Hepatocyte (in vitro differentiated cells): ENCODE results near the gene DUS2. TPM values are rescaled to one million over a fixed set of nuclear protein-coding genes. Genes with fewer than 3 reads are reported as not detected.

ENCODE experiments used
- DNase-seq: peaks from one replicate; pipeline ENCODE4 v3.0.0-alpha.2; 2016; ENCODE audit warnings: low spot score
- H2AFZ ChIP-seq: fragments of 200-600 bp; sonication (generic); 2 replicates; pipeline ENCODE4 v1.6.0; 2016; ENCODE audit warnings: antibody characterized with exemption, mild to moderate bottlenecking
- H3K27ac ChIP-seq: fragments of 200-600 bp; sonication (generic); 2 replicates; pipeline ENCODE4 v1.5.1; 2016; ENCODE audit warnings: mild to moderate bottlenecking
- H3K27me3 ChIP-seq: fragments of 200-600 bp; sonication (generic); 2 replicates; pipeline ENCODE4 v1.6.1; 2016
- H3K36me3 ChIP-seq: fragments of 200-600 bp; sonication (generic); replicated peaks from 2 replicates; pipeline ENCODE4 v1.5.1; 2016; ENCODE audit warnings: low read depth; ENCODE audit not compliant: insufficient read depth
- H3K4me1 ChIP-seq: fragments of 200-600 bp; sonication (generic); 2 replicates; pipeline ENCODE4 v1.5.1; 2016; ENCODE audit warnings: mild to moderate bottlenecking, moderate library complexity; ENCODE audit not compliant: insufficient read depth
- H3K4me2 ChIP-seq: fragments of 200-600 bp; sonication (generic); 2 replicates; pipeline ENCODE4 v1.6.0; 2016
- H3K4me3 ChIP-seq: fragments of 200-600 bp; sonication (generic); 2 replicates; pipeline ENCODE4 v1.5.1; 2016; ENCODE audit warnings: mild to moderate bottlenecking
- H3K79me2 ChIP-seq: fragments of 200-600 bp; sonication (generic); 2 replicates; pipeline ENCODE4 v1.6.0; 2017; ENCODE audit warnings: mild to moderate bottlenecking
- H3K9me2 ChIP-seq: fragments of 200-600 bp; sonication (generic); replicated peaks from 2 replicates; pipeline ENCODE4 v1.6.0; 2017; ENCODE audit warnings: mild to moderate bottlenecking; ENCODE audit not compliant: insufficient read depth
- H3K9me3 ChIP-seq: fragments of 200-600 bp; sonication (generic); 2 replicates; pipeline ENCODE4 v1.5.1; 2016; ENCODE audit warnings: low read depth, mild to moderate bottlenecking
- H4K20me1 ChIP-seq: fragments of 200-600 bp; sonication (generic); 2 replicates; pipeline ENCODE4 v1.6.0; 2016; ENCODE audit warnings: mild to moderate bottlenecking; ENCODE audit not compliant: insufficient read depth, poor library complexity, severe bottlenecking
- EZH2 ChIP-seq: fragments of 200-600 bp; sonication (generic); IDR thresholded peaks from 2 replicates; pipeline ENCODE4 v1.6.1; 2016; ENCODE audit warnings: antibody characterized with exemption, mild to moderate bottlenecking, borderline replicate concordance
- EZH2phosphoT487 ChIP-seq: fragments of 200-600 bp; sonication (generic); IDR thresholded peaks from one replicate; pipeline ENCODE4 v1.6.1; 2018; ENCODE audit warnings: antibody characterized with exemption, mild to moderate bottlenecking, low read depth, moderate library complexity; ENCODE audit not compliant: unreplicated experiment, severe bottlenecking
- WGBS: methylation state at CpG from one replicate; pipeline ENCODE4 v1.1.6; 2016; ENCODE audit warnings: low lambda C conversion rate; ENCODE audit errors: missing lambda C conversion rate; 5-methylcytosine and 5-hydroxymethylcytosine counted together
- polyA plus RNA-seq: library from polyadenylated mRNA; unstranded; fragments of >200 nt; fragmentation: Nextera tagmentation; extraction: Ambion mirVana; gene quantifications from 2 replicates; pipeline ENCODE4 v1.2.1, GENCODE V29; 2016
- total RNA-seq: library from RNA; depleted of rRNA; stranded (reverse); fragments of >200 nt; gene quantifications from 2 replicates; pipeline ENCODE4 v1.2.3, GENCODE V29; 2014
- TF ChIP-seq, protein P1 (sequence below): fragments of 200-600 bp; sonication (generic); IDR thresholded peaks from 2 replicates; pipeline ENCODE4 v1.5.1; 2016; ENCODE audit warnings: antibody characterized with exemption, mild to moderate bottlenecking; ENCODE audit not compliant: poor library complexity

Gene DUS2
- total and polyA plus RNA-seq, 2 experiments from 2014 or later, result 11.8 to 18.0 TPM

DNA sequence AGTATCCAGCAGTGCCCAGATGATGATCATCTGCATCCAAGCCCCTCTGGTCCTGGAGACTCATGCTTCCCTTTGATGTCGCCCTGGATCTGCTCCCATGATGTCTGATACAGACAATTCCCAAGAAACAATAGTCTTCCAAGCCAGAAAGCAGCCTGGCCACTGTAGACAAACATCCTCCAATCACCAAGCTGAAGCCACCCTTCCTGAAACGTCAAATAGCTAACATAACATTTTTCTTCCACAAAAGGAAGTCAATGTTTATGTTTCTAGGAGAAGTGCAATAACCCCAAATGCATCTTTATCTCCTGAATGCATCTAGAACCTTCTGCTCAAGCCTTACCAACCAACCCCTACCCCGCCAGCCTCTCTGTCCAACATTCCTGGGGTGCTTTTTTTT, 22.6 kb upstream of the DUS2 start:
- H3K27me3 ChIP-seq, result no peaks in the 10 kb centered on the region
- H3K4me3 ChIP-seq, result no peak overlapping the region
- TF ChIP-seq, protein P1, sequence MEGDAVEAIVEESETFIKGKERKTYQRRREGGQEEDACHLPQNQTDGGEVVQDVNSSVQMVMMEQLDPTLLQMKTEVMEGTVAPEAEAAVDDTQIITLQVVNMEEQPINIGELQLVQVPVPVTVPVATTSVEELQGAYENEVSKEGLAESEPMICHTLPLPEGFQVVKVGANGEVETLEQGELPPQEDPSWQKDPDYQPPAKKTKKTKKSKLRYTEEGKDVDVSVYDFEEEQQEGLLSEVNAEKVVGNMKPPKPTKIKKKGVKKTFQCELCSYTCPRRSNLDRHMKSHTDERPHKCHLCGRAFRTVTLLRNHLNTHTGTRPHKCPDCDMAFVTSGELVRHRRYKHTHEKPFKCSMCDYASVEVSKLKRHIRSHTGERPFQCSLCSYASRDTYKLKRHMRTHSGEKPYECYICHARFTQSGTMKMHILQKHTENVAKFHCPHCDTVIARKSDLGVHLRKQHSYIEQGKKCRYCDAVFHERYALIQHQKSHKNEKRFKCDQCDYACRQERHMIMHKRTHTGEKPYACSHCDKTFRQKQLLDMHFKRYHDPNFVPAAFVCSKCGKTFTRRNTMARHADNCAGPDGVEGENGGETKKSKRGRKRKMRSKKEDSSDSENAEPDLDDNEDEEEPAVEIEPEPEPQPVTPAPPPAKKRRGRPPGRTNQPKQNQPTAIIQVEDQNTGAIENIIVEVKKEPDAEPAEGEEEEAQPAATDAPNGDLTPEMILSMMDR, result no peak
- TF ChIP-seq EZH2 (no peak), EZH2phosphoT487 (no peak)
- no peak overlapping the region for H3K27ac ChIP-seq
- DNase-seq, result no peak
- H3K9me2 ChIP-seq, result no peaks in the 10 kb centered on the region
- H3K9me3 ChIP-seq, result no peaks in the 10 kb centered on the region
- 66% methylated on average over 3 of the region's 3 CpGs for WGBS
- no peak overlapping the region for H3K4me2 ChIP-seq
- H3K36me3 ChIP-seq, result no peaks in the 10 kb centered on the region
- no peaks in the 10 kb centered on the region for H3K4me1 ChIP-seq
- H2AFZ ChIP-seq, result no peak overlapping the region
- H4K20me1 ChIP-seq, result no peaks in the 10 kb centered on the region
- no peaks in the 10 kb centered on the region for H3K79me2 ChIP-seq

DNA sequence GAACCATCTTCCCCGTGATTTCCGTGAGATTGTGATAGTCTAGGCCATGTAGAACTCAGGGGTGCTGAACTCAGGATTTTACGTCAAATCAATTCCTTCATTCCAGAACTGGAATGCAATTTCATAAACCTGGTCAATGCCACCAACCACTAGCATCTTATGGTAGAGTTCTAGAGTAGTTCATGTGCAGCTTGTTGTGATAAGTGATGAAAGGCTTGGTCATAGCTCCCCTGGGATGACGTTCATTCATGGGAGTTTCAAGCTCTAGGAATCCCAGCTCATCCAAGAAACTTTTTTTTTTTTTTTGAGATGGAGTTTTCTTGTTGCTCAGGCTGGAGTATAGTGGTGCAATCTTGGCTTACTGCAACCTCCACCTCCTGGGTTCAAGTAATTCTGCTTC, 20.1 kb upstream of the DUS2 start:
- no peak overlapping the region for H3K27ac ChIP-seq
- H4K20me1 ChIP-seq, result no peaks in the 10 kb centered on the region
- no peaks in the 10 kb centered on the region for H3K9me2 ChIP-seq
- H3K4me2 ChIP-seq, result no peak overlapping the region
- no peaks in the 10 kb centered on the region for H3K4me1 ChIP-seq
- DNase-seq, result no peak
- H3K79me2 ChIP-seq, result no peaks in the 10 kb centered on the region
- no peaks in the 10 kb centered on the region for H3K36me3 ChIP-seq
- no peaks in the 10 kb centered on the region for H3K9me3 ChIP-seq
- no peaks in the 10 kb centered on the region for H3K27me3 ChIP-seq
- H2AFZ ChIP-seq, result no peak overlapping the region
- TF ChIP-seq EZH2 (no peak), EZH2phosphoT487 (no peak)
- WGBS, result 80% methylated on average over 4 of the region's 4 CpGs
- H3K4me3 ChIP-seq, result no peak overlapping the region

DNA sequence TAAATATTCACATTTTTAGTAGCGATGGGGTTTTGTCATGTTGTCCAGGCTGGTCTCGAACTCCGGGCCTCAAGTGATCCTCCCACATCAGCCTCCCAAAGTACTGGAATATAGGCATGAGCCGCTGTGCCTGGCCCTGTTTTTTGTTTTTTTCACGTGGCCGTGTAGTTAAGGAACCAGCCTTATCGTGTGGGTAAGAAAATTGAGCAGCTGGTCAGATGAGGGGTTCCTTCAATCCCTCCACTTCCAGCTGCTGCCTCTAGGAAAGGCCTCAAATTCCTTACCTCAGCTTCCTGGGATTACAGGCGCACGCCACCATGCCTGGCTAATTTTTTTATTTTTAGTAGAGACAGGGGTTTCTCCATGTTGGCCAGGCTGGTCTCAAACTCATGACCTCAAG, 17.9 kb upstream of the DUS2 start:
- Histone ChIP-seq H3K36me3 (no peaks in the 10 kb centered on the region), H3K4me1 (no peaks in the 10 kb centered on the region), H3K27me3 (no peaks in the 10 kb centered on the region), H3K4me3 (no peak overlapping the region), H3K9me3 (no peaks in the 10 kb centered on the region), H3K9me2 (no peaks in the 10 kb centered on the region), H3K27ac (no peak overlapping the region), H3K4me2 (no peak overlapping the region), H3K79me2 (no peaks in the 10 kb centered on the region), H4K20me1 (no peaks in the 10 kb centered on the region), H2AFZ (no peak overlapping the region)
- WGBS, result 84% methylated on average over 9 of the region's 9 CpGs
- TF ChIP-seq EZH2phosphoT487 (no peak), EZH2 (no peak)
- TF ChIP-seq, protein P1, result no peak
- DNase-seq, result no peak

DNA sequence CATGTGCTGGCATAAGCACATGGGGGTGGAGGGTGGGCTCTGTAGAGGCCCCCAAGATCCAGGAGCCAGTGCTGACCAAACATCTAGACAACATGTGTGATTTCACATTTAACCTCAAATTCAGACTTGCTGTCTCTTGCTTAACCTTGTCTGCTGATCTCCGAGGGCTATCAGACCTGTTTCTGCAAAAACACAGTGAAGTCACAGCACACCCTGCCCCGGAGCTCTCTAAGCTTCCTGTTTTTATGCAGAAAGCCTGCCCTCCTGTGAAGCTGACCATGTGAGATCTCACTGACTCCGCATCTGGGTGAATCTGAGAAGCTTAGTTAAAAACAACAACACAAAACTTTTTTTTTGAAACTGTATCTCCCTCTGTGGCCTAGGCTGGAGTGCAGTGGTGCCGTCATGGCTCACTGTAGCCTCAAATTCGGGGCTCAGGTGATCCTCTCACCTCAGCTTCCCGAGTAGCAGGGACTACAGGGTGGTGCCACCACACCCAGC, 17.2 kb upstream of the DUS2 start:
- TF ChIP-seq, protein P1, result no peak
- TF ChIP-seq EZH2phosphoT487, result no peak
- no peak for TF ChIP-seq EZH2
- Histone ChIP-seq H3K27me3 (no peaks in the 10 kb centered on the region), H3K4me3 (no peak overlapping the region), H3K9me3 (no peaks in the 10 kb centered on the region), H3K27ac (peak overlapping the region; percentile 31), H3K4me1 (no peaks in the 10 kb centered on the region), H3K4me2 (no peak overlapping the region), H4K20me1 (no peaks in the 10 kb centered on the region), H3K79me2 (no peaks in the 10 kb centered on the region), H3K9me2 (no peaks in the 10 kb centered on the region), H3K36me3 (no peaks in the 10 kb centered on the region), H2AFZ (no peak overlapping the region)
- 40% methylated on average over 6 of the region's 6 CpGs for WGBS
- no peak for DNase-seq
